Naive thymus-derived CD4-positive, alpha-beta T cell (primary cell): ENCODE results near the gene IPO4. TPM values are rescaled to one million over a fixed set of nuclear protein-coding genes. Genes with fewer than 3 reads are reported as not detected.
A peak's percentile ranks its signal among the peaks of the same experiment; 100 is the strongest.

Source experiments
- ATAC-seq: fragments of 150-1000 bp; cut with Tn5 transposase; 2 replicates; pipeline ENCODE4 v1.10.0; 2021; ENCODE audit warnings: mild to moderate bottlenecking, moderate library complexity
- CTCF ChIA-PET: fragments of 350-600 bp; sonication (Branson Sonifier 250); formaldehyde crosslinking; loops from one replicate; lab custom pipeline; 2021; ENCODE audit warnings: antibody characterized with exemption; lab: Charles Lee
- POLR2A ChIA-PET: fragments of 350-600 bp; sonication (Branson Sonifier 250); formaldehyde crosslinking; loops from one replicate; lab custom pipeline; 2021; ENCODE audit warnings: antibody characterized with exemption, inconsistent platforms; lab: Charles Lee
- DNase-seq, 9 donors: peaks; one replicate each; pipeline versions ENCODE4 v3.0.0 to v3.0.0-alpha.2; 2020 to 2022; ENCODE audit warnings: mixed read lengths in 1 of 9
- H3K27ac ChIP-seq: one replicate; pipeline ENCODE4 v1.7.0; 2013; ENCODE audit warnings: mild to moderate bottlenecking, low read depth, low read length, moderate library complexity
- H3K27me3 ChIP-seq, 2 donors: one replicate each; pipeline ENCODE4 v1.7.0; 2013; ENCODE audit warnings: low read length in 2 of 2, mild to moderate bottlenecking in 2 of 2, moderate library complexity in 2 of 2; ENCODE audit not compliant: control insufficient read depth in 2 of 2, insufficient read depth in 2 of 2
- H3K36me3 ChIP-seq, 3 experiments: 1 replicate in 2 of 3; 2 replicates in 1 of 3; pipeline ENCODE4 v1.7.0; 2013; ENCODE audit warnings: low read length in 3 of 3, mild to moderate bottlenecking in 3 of 3, moderate library complexity in 1 of 3; ENCODE audit not compliant: insufficient read depth in 3 of 3, control insufficient read depth in 2 of 3
- H3K4me1 ChIP-seq, 2 donors: one replicate each; pipeline ENCODE4 v1.7.0; 2013; ENCODE audit warnings: low read length in 2 of 2, mild to moderate bottlenecking in 2 of 2, moderate library complexity in 1 of 2; ENCODE audit not compliant: control insufficient read depth in 2 of 2, insufficient read depth in 2 of 2
- H3K4me3 ChIP-seq: 2 replicates; pipeline ENCODE4 v1.7.0; 2013; ENCODE audit warnings: mild to moderate bottlenecking, low read length
- H3K9me3 ChIP-seq, 3 experiments: 1 replicate in 2 of 3; 2 replicates in 1 of 3; pipeline ENCODE4 v1.7.0; 2013; ENCODE audit warnings: low read length in 3 of 3; ENCODE audit not compliant: control insufficient read depth in 2 of 3
- H3K27ac Mint-ChIP-seq, 9 donors: one replicate each; pipeline ENCODE4 v1.8.0; 2020 to 2022; ENCODE audit warnings: mixed read lengths in 9 of 9, mild to moderate bottlenecking in 8 of 9, moderate library complexity in 5 of 9, inconsistent platforms in 2 of 9
- H3K27me3 Mint-ChIP-seq, 5 donors: one replicate each; pipeline ENCODE4 v1.8.0; 2021 to 2022; ENCODE audit warnings: mixed read lengths in 5 of 5, mild to moderate bottlenecking in 1 of 5
- H3K36me3 Mint-ChIP-seq, 5 donors: one replicate each; pipeline ENCODE4 v1.8.0; 2020 to 2022; ENCODE audit warnings: mixed read lengths in 5 of 5, mild to moderate bottlenecking in 3 of 5, inconsistent platforms in 1 of 5
- H3K4me1 Mint-ChIP-seq, 7 donors: one replicate each; pipeline ENCODE4 v1.8.0; 2020 to 2022; ENCODE audit warnings: mixed read lengths in 7 of 7, mild to moderate bottlenecking in 3 of 7, inconsistent platforms in 1 of 7
- H3K4me3 Mint-ChIP-seq, 10 donors: one replicate each; pipeline ENCODE4 v1.8.0; 2020 to 2022; ENCODE audit warnings: mild to moderate bottlenecking in 10 of 10, mixed read lengths in 10 of 10, moderate library complexity in 6 of 10, inconsistent platforms in 2 of 10
- H3K9me3 Mint-ChIP-seq, 11 donors: one replicate each; pipeline ENCODE4 v1.8.0; 2020 to 2022; ENCODE audit warnings: mixed read lengths in 11 of 11, mild to moderate bottlenecking in 4 of 11, inconsistent platforms in 1 of 11, moderate library complexity in 1 of 11
- intact Hi-C, 2 donors: fragments of 100-400 bp; cut with micrococcal nuclease; formaldehyde crosslinking; loops; one replicate each; pipeline ENCODE4 v1.15.1; 2023
- polyA plus RNA-seq, 2 donors: library from polyadenylated mRNA; unstranded; fragments of 300-500 nt; fragmentation: Illumina TruSeq; gene quantifications; one replicate each; pipeline ENCODE4 v1.2.3, GENCODE V29; 2021
- total RNA-seq, 6 experiments: library from RNA in 5 of 6; stranded (reverse) in 5 of 6; gene quantifications; 1 replicate in 5 of 6; 2 replicates in 1 of 6; pipeline ENCODE4 v1.2.3 and lab custom pipeline; 2021 to 2026

Gene IPO4, protein sequence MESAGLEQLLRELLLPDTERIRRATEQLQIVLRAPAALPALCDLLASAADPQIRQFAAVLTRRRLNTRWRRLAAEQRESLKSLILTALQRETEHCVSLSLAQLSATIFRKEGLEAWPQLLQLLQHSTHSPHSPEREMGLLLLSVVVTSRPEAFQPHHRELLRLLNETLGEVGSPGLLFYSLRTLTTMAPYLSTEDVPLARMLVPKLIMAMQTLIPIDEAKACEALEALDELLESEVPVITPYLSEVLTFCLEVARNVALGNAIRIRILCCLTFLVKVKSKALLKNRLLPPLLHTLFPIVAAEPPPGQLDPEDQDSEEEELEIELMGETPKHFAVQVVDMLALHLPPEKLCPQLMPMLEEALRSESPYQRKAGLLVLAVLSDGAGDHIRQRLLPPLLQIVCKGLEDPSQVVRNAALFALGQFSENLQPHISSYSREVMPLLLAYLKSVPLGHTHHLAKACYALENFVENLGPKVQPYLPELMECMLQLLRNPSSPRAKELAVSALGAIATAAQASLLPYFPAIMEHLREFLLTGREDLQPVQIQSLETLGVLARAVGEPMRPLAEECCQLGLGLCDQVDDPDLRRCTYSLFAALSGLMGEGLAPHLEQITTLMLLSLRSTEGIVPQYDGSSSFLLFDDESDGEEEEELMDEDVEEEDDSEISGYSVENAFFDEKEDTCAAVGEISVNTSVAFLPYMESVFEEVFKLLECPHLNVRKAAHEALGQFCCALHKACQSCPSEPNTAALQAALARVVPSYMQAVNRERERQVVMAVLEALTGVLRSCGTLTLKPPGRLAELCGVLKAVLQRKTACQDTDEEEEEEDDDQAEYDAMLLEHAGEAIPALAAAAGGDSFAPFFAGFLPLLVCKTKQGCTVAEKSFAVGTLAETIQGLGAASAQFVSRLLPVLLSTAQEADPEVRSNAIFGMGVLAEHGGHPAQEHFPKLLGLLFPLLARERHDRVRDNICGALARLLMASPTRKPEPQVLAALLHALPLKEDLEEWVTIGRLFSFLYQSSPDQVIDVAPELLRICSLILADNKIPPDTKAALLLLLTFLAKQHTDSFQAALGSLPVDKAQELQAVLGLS
- 10 to 100 TPM; 21.5 to 45.2 (median 42.2) TPM for total RNA-seq
- 10 to 100 TPM; 17.5 to 36.2 TPM for polyA plus RNA-seq
- 2.4 reads per million, percentile 12 among the genes with 10 or more reads in this experiment for total RNA-seq (lab: John Stamatoyannopoulos, UW)

DNA sequence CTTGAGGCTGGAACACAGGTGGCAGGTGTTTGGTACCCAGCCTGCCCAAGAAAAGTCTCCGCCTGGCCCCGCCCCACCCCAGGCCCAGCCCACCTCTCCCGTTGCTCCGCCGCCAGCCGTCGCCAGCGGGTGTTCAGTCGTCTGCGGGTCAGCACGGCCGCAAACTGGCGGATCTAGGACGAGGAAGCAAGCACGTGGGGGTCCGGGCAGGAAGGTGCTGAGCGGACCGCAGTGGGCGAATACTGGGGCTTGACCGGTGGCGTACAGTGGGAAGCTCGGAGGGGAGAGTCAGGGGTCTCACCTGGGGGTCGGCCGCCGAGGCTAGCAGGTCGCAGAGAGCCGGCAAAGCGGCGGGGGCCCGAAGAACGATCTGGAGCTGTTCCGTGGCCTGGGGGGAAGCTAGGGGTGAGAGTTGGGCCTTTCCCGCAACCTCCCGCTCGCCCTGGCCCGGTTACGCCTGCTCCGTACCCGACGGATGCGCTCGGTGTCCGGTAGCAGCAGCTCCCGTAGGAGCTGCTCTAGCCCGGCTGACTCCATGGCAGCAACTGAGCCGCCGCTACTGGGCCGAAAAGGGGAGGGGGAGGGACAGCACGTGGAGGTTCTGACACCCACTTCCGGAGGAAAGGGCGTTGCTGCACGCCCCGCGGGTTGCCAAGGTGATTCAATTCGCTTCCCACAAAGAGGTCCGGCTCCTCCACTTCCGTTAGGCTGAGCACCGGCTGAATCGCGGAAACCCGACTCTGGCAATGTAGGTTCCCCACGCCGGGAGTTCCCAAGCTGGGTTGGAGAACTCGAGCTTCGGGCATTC is at the start of gene IPO4:
Gene IPO4 (minus strand): TSS at position 566 of the 808 bp plus-strand sequence. CDS start 29 bp downstream, at position 537.
- Mint-ChIP-seq H3K9me3 (peaks cover 0 to 2% (median 0%) of the 10 kb centered on the region in 11 donors), H3K27me3 (no peaks in the 10 kb centered on the region), H3K36me3 (peaks cover 0 to 25% (median 11%) of the 10 kb centered on the region in 5 donors), H3K4me3 (peak within 1 kb of the TSS; percentile 89 to 96 (median 90)), H3K4me1 (peaks cover 24 to 53% (median 47%) of the 10 kb centered on the region in 7 donors), H3K27ac (peak within 1 kb of the TSS; percentile 82 to 96 (median 92))
- Histone ChIP-seq H3K27me3 (no peaks in the 10 kb centered on the region), H3K4me3 (peak within 1 kb of the TSS; percentile 89), H3K27ac (peak within 1 kb of the TSS; percentile 83), H3K4me1 (peaks cover 15 to 16% of the 10 kb centered on the region in 2 donors), H3K36me3 (peaks cover 3 to 49% (median 5%) of the 10 kb centered on the region in 3 experiments), H3K9me3 (no peaks in the 10 kb centered on the region)
- ChIA-PET CTCF (interaction anchor here (1.3 to 2.1 kb wide), 3 partner anchors 27 to 248 kb away, joined by 4 to 7 read pairs (median 6); partner anchors contain the start of genes IRF9 and TINF2), POLR2A (interaction anchor here (0.6 to 2.8 kb wide), 21 partner anchors 9 to 1155 kb away, joined by 3 to 21 read pairs (median 4); partner anchors contain the start of genes CHMP4A, DCAF11, IRF9 and MDP1)
- DNase-seq (peak; percentile 75 to 97 (median 94)), ATAC-seq (peak; percentile 97)
- intact Hi-C loops, result loop anchor here (1.0 to 2.0 kb wide), 14 partner anchors 8 to 243 kb away; partner anchors contain the start of genes CHMP4A (in 2 of the 2), GMPR2 (in 2 of the 2), IRF9 (in 2 of the 2) and NEDD8 (in 2 of the 2)

DNA sequence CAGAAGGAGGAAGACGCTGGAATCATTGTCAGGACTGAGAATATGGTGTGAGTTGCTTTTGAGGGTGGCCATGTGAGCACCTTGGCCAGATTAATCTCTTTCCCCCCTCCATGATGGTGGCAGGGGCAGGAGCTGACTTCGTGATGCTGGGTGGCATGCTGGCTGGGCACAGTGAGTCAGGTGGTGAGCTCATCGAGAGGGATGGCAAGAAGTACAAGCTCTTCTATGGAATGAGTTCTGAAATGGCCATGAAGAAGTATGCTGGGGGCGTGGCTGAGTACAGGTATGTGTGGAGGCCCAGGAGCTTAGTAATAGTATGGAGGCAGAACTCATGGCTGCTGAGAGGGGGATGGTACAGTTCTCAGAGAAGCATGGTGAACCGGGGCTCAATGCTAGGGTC is 49.5 kb upstream of the IPO4 start:
- Mint-ChIP-seq H3K27ac (peak overlapping the region; percentile 2 to 72 (median 55)), H3K4me1 (peaks cover 60 to 94% (median 77%) of the 10 kb centered on the region in 7 donors), H3K36me3 (peaks cover 11 to 46% (median 37%) of the 10 kb centered on the region in 5 donors), H3K27me3 (no peaks in the 10 kb centered on the region), H3K9me3 (peaks cover 0 to 1% (median 0%) of the 10 kb centered on the region in 11 donors), H3K4me3 (peak overlapping the region in 6 of 10 donors; percentile 3 to 90 (median 34))
- peaks cover 27 to 46% of the 10 kb centered on the region in 2 donors for H3K4me1 ChIP-seq
- H3K27me3 ChIP-seq, result no peaks in the 10 kb centered on the region
- intact Hi-C loops, result no loop called here
- no peak overlapping the region for H3K27ac ChIP-seq
- DNase-seq, result no peak
- CTCF ChIA-PET, result interaction anchor here (1.5 kb wide), 1 partner anchor 61 kb away, joined by 4 read pairs; the partner anchor contains the start of genes DHRS1 and NOP9
- no peaks in the 10 kb centered on the region for H3K9me3 ChIP-seq
- peaks cover 20 to 58% (median 26%) of the 10 kb centered on the region in 3 experiments for H3K36me3 ChIP-seq
- H3K4me3 ChIP-seq, result no peak overlapping the region
- POLR2A ChIA-PET, result interaction anchor here (0.6 to 7.2 kb wide), 7 partner anchors 10 to 192 kb away, joined by 3 to 117 read pairs (median 4); partner anchors contain the start of genes CHMP4A, MDP1 and RABGGTA
- ATAC-seq, result no peak

DNA sequence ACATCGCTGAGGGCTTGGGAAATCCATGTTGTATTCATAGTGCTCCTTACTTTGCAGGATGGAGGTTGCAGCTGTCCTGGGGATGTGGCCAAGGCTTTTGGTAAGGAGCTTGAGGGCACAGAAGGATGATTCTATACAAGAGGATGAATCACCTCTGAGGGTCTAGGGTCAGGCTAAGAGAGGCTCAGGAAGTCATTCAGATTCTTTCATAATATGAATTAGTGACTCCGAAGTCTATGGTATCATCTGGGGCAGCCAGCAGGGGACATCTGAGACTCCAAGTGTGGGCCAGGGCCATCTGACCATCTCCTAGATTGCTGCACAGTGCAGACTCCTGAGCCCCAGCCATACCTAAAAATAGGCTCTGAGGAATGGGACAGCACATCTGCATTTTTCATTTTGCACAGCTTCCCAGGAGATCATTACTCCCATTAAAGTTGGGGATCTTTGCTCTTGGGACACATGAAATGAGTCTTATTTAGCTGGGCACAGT is 48.9 kb upstream of the IPO4 start:
- Histone ChIP-seq H3K36me3 (peaks cover 20 to 61% (median 26%) of the 10 kb centered on the region in 3 experiments), H3K4me3 (no peak overlapping the region), H3K4me1 (peaks cover 27 to 49% of the 10 kb centered on the region in 2 donors), H3K27me3 (no peaks in the 10 kb centered on the region), H3K27ac (no peak overlapping the region), H3K9me3 (no peaks in the 10 kb centered on the region)
- H3K4me3 Mint-ChIP-seq, result peak overlapping the region in 3 of 10 donors; percentile 31 to 90 (median 59)
- peak overlapping the region in 8 of 9 donors; percentile 6 to 79 (median 56) for H3K27ac Mint-ChIP-seq
- peaks cover 60 to 96% (median 82%) of the 10 kb centered on the region in 7 donors for H3K4me1 Mint-ChIP-seq
- ATAC-seq, result no peak
- intact Hi-C loops, result no loop called here
- POLR2A ChIA-PET, result interaction anchor here (0.6 to 7.2 kb wide), 6 partner anchors 10 to 193 kb away, joined by 3 to 117 read pairs (median 4); partner anchors contain the start of genes CHMP4A, MDP1 and RABGGTA
- peaks cover 11 to 46% (median 37%) of the 10 kb centered on the region in 5 donors for H3K36me3 Mint-ChIP-seq
- no peaks in the 10 kb centered on the region for H3K9me3 Mint-ChIP-seq
- CTCF ChIA-PET, result interaction anchor here (1.5 kb wide), 1 partner anchor 62 kb away, joined by 4 read pairs; the partner anchor contains the start of genes DHRS1 and NOP9
- no peak for DNase-seq
- H3K27me3 Mint-ChIP-seq, result no peaks in the 10 kb centered on the region

DNA sequence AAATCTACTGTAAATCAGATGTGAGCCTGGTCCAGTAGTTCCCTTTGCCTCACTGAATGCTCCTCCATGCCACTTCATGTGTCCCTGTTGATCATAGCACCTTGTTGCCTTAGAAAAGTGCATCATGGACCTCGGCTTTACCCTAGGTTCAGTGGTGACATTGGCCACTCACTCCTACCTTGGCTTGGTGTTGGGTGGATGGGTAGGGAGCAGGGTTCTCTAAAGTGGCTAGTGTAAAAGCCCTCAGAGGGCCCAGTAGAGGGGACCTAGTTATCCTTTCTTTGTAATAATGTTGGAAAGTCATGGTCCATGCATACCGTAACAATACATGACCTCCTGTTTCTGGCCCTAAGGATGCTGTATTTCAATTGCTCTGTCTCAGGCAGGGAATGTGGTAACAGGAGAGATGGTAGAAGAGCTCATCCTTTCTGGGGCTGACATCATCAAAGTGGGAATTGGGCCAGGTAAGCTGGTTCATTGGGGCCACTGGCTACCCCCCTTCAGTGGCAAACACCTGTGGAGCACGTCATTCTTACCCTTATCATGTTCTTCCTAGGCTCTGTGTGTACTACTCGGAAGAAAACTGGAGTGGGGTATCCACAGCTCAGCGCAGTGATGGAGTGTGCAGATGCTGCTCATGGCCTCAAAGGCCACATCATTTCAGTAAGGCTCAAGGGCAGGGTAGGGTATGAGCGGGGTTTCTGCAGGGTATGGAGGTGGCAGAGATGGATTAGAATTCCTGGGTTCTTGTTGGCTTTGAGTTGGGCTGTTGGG is 48.3 kb upstream of the IPO4 start:
- CTCF ChIA-PET, result interaction anchor here (1.1 kb wide), 1 partner anchor 59 kb away, joined by 3 read pairs; no protein-coding TSS in a partner anchor
- DNase-seq, result peak in 1 of 9 donors; percentile 11
- intact Hi-C loops, result no loop called here
- no peaks in the 10 kb centered on the region for H3K9me3 ChIP-seq
- no peak for ATAC-seq
- POLR2A ChIA-PET, result interaction anchor here (0.8 to 7.2 kb wide), 3 partner anchors 9 to 41 kb away, joined by 3 to 117 read pairs (median 5); partner anchors contain the start of genes CHMP4A and MDP1
- H3K36me3 ChIP-seq, result peaks cover 20 to 64% (median 26%) of the 10 kb centered on the region in 3 experiments
- H3K4me3 ChIP-seq, result no peak overlapping the region
- Mint-ChIP-seq H3K27ac (peak overlapping the region in 7 of 9 donors; percentile 23 to 79 (median 58)), H3K36me3 (peaks cover 11 to 46% (median 37%) of the 10 kb centered on the region in 5 donors), H3K27me3 (no peaks in the 10 kb centered on the region), H3K9me3 (no peaks in the 10 kb centered on the region), H3K4me1 (peaks cover 56 to 96% (median 88%) of the 10 kb centered on the region in 7 donors), H3K4me3 (peak overlapping the region in 1 of 10 donors; percentile 31)
- peaks cover 25 to 49% of the 10 kb centered on the region in 2 donors for H3K4me1 ChIP-seq
- H3K27ac ChIP-seq, result no peak overlapping the region
- no peaks in the 10 kb centered on the region for H3K27me3 ChIP-seq
